GM12872 (cell line): ENCODE data around the gene MRPL16.

Source experiments
- TF ChIP-seq, protein P1 (sequence below): IDR thresholded peaks from 3 replicates; pipeline ENCODE4 v1.5.1; 2011; ENCODE audit warnings: low read depth, mild to moderate bottlenecking, low read length, moderate library complexity; ENCODE audit not compliant: insufficient read depth

MRPL16 gene

DNA sequence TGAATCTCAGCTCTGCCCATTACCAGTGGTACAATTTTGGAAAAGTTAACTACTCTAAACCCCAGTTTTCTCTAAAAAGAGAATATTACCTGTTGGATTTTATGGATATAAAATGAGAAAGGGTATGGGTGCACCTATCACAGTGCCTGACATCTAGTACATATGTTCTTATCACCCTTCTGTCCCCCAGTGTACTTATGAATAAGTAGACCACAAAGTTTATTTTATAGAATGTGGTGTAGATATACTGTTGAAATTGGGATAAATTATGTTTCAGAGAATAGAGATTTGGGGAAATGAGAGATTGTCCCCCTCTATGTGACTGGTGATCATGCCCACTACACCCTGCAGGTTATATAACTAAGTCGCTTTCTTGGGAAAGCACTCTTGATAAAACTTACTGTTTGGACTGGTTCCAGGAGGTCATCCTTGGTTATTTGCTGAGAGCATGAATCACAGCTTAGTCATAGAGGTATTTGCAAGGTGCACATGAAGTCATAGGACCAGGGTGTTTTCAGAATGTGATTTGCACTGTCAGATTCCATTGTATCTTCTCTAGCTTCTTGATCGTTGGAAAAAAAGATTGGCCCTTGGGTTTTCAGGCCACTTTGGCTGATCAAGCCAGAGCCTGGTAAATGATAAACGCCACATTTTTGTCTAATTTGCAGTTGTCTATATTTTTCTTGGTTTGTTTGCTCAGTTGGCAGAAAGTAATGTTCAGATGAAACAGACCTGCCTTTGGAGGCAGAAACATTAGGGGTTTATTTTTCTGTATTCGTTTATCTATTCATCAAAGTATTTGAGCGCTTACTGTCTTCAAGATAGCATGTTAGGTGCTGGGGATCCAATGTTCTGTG is 34.1 kb downstream of the MRPL16 start:
- TF ChIP-seq, protein P1, sequence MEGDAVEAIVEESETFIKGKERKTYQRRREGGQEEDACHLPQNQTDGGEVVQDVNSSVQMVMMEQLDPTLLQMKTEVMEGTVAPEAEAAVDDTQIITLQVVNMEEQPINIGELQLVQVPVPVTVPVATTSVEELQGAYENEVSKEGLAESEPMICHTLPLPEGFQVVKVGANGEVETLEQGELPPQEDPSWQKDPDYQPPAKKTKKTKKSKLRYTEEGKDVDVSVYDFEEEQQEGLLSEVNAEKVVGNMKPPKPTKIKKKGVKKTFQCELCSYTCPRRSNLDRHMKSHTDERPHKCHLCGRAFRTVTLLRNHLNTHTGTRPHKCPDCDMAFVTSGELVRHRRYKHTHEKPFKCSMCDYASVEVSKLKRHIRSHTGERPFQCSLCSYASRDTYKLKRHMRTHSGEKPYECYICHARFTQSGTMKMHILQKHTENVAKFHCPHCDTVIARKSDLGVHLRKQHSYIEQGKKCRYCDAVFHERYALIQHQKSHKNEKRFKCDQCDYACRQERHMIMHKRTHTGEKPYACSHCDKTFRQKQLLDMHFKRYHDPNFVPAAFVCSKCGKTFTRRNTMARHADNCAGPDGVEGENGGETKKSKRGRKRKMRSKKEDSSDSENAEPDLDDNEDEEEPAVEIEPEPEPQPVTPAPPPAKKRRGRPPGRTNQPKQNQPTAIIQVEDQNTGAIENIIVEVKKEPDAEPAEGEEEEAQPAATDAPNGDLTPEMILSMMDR, result no peak

DNA sequence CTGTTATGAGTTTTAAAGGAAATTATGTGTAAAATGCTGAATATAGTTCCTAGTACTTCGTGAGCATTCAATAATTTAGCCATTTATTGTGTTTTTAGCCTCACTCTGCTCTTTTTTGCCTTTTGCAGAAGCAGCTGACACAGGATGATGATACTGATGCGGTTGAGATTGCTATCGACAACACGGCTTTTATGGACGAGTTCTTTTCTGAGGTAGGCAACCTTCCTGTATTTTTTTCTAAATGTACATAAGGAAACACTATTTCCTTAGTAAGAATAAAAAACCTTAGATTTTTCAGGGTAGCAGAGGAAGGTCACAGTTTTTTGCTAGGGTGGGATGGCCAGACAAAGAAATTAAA is 37.5 kb downstream of the MRPL16 start:
- TF ChIP-seq, protein P1, result no peak

DNA sequence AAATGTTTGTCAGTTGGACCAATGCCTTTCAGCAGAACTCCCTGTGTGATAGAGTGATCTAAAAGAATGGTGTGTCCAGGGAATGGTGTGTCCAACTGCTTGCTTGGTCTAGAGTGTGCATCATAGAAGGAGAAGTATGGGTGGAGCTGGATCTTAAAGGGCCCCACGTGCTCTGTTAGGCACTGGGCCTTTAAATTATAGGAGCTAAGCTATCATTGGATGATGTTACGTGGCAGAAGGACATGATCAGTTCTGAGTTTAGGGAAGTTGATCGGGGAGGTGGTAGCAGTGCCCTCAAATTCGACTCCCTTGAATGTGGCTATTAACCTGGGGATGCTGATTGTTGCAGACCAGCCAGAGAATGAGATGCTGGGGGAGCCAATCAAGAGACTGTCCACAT is 39.0 kb downstream of the MRPL16 start:
- TF ChIP-seq, protein P1, result no peak

DNA sequence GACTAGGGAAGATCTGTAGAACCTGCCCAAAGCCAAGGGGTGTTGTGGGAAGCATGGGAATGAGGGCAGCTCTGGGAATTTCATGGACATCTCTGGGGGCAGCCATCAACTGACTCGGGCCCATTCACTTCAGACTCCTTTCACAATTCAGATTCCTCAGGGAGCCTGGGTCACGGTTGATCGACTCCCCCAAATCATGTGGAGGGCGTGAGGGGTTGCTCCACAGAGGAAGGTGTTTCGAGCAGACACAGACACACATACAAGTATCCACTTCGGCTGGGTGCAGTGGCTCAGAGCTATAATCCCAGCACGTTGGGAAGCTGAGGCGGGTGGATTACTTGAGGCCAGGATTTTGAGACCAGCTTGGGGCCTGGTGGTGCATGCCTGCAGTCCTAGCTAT is 39.7 kb downstream of the MRPL16 start:
- TF ChIP-seq, protein P1, result no peak

DNA sequence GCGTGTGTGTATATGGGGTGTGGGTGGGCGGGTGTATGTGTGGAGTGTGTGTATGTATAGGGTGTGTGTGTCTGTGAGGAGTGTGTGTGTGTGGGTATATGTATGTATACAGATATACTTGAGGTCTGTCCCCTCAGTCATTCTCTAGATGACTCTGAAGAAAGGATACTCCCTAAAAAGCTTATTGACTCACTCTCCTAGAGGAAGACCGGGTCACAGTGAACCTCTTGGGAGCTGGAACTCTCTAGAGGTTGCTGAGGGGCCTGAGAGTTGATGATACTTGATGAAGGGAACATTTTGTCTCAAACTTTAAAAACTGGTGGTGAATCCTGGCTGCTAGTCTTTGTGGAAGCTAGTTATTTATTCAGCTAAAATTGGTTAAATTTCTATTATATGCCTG is 40.3 kb downstream of the MRPL16 start:
- TF ChIP-seq, protein P1, result no peak

DNA sequence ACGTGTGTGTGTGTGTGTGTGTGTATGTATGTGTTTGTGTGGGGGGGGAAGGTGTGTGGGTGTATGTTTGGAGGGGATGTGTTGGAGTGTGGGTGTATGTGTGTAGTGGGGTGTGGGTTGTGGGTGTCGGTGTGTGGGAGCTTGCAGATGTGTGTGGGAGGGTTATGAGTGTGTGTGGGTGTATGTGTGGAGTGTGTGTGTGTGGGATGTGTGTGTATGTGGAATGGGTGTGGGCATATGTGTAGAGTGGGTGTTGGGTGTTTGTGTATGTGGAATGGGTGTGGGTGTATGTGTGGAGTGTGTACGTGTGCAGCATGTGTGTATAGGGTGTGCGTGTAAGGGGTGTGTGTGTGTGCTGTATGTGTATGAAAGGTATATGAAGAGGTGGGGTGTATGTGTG is 40.8 kb downstream of the MRPL16 start:
- TF ChIP-seq, protein P1, result no peak

DNA sequence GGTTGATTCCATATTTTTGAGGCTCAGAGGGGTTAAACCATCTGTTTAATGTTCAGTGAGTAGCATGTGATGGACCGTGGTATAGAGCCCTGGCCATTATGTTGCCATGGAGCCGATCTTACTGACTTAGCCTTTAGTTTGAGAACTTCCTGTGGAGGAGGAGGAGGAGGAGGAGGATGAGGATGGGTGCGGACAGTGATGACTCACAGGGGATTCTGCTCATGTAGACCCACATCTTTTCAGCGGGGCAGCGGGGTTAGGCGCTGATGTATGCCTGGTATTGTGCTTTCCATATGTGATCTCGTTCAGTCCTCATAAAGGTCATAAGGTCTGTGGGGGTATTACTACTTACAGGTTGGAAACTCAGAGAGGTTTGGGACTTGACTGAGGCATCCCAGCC is 41.5 kb downstream of the MRPL16 start:
- TF ChIP-seq, protein P1, result no peak
